GM19467 (cell line): ENCODE measurements around the gene NUAK2.

Experiments
- ATAC-seq: cut with Tn5 transposase; IDR thresholded peaks from one replicate; pipeline ENCODE4 v1.9.1; 2021; ENCODE audit warnings: mild to moderate bottlenecking, moderate library complexity; ENCODE audit not compliant: unreplicated experiment

The NUAK2 gene

DNA sequence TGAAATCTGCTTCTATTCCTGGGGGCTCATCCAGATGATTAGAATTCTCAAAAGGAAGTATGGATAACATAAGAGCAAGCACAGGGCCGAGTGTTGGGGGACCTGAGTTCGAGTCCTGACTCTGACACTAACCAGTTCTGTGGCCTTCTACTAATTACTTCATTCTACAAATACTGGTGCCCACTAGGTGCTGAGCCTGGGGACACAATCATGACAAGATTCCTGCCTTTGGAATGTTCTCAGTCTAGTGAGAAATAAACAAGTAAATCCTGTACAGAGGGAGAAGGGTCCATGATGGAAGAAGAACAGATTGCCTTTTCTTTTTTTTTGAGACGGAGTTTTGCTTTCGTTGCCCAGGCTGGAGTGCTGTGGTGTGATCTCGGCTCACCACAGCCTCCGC is 2.2 kb upstream of the NUAK2 start:
- ATAC-seq: no peak

GRCh38 chr1:205321959-205322283 is 376 bp upstream of the NUAK2 start:
- ATAC-seq: no peak

DNA sequence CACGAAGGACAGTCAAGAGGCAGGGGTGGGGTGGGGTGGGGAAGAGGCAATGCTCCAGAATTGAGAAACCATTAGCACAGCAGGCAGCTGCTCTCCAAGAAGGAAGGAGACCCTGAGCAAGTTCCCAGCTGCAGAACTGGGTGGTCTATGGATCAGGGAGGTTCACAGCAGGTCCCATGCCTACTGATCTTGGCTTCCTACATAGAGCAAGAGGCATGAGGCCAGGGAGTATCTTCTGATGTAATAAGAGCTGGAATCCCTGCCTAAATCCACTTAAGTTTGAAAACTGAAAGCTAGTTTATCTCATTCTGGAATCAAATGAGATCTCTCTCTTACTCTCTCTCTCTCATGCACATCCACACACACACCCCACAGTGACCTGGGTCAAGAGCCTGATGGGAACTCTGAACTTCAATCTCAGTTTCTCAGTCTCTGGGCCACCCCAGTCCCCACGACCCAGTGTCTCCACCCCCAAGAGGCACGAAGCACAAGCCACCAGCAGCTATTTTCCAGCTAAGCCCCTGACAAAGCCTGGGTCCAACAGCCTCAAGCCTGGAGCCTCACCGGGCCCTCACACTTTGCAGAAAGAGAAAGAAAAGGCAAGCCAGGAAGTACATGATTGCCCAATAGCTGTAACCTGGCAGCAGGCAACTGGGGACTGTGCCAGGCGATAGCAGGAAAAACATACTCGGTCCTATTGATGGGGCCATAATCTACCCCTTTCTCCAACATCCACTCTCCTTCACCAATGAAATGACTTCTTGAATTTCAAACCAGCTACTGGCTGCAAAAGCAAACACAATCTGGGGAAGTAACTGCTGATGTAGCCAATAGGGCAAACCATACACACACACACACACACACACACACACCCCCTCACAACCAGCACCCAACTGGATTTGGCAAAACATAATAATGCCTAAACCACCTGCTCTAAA is 2.2 kb downstream of the NUAK2 start:
- ATAC-seq: no peak

- no peak for ATAC-seq
Observed at GRCh38 chr1:205318231-205318991, 3.1 kb downstream of the NUAK2 start.

- ATAC-seq: no peak
Observed at GRCh38 chr1:205317311-205317917, 4.1 kb downstream of the NUAK2 start.

GRCh38 chr1:205316161-205316566 is 5.4 kb downstream of the NUAK2 start:
- no peak for ATAC-seq

DNA sequence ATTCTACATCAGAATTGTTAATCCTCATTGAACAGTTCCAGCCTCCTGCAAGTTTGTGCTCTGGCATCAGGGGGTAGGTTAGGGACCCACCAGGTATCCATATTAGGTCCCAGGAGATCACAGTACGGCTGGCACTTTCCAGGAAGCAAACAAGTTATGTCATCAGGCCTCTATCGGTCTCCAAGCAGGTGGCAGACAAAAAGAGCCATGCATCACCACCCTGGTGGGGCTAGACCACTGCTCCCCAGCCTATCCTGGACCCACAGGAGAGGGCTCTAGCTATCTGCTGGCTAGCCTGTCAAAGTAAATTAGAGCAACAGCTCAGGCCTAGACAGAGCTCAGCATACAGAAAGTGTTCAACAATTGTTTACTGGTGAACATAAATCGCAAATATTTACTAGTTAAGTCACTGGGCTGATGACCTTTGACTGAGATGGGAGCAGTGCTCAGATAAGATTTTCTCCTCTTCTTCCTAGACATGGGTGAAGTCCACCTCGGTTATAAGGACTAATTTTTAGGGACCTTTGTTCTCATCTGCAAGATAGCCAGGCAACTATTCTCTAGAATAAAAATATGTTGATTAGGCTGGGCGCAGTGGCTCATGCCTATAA is 6.4 kb downstream of the NUAK2 start:
- ATAC-seq: no peak

DNA sequence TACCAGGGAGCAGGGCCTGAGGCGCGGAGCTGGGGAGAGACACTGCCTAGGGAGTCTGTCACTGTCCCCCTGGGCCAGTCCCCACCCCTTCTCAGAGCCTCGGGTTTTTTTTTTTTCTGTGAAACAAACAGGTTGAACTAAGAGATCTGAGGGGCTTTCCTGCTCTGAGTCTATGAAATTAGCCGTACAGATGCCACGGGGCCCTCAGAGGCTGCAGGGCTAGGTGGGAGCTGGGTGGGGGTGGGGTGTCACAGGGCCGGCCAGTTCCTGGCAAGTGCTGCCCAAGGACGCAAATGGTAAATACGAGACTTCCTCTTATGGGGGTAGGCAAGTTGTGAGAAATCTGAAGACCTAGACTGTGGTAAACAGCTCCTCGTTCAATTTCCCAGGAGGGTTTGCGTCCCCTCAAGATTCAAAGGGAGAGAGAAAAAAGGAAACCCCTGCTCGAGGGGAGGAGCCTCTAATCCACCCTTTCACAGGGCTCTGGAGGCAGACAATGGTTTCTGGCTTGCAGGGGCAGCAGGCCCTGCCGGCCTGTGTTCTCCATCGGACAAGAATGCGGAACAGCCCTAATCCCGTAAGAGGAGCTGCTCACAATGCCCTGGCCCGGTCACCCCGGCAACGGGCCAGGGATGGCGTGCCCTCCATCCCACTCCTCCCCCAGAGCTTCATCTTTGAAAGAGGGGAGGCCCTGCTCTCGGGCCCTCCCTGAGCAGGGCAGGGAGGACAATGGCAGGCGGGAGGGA is 7.8 kb downstream of the NUAK2 start:
- no peak for ATAC-seq

GRCh38 chr1:205312866-205313562 is 8.5 kb downstream of the NUAK2 start:
- no peak for ATAC-seq

GRCh38 chr1:205310976-205311704 is 10.4 kb downstream of the NUAK2 start:
- no peak for ATAC-seq

GRCh38 chr1:205309741-205310140 is 11.8 kb downstream of the NUAK2 start:
- ATAC-seq: no peak

DNA sequence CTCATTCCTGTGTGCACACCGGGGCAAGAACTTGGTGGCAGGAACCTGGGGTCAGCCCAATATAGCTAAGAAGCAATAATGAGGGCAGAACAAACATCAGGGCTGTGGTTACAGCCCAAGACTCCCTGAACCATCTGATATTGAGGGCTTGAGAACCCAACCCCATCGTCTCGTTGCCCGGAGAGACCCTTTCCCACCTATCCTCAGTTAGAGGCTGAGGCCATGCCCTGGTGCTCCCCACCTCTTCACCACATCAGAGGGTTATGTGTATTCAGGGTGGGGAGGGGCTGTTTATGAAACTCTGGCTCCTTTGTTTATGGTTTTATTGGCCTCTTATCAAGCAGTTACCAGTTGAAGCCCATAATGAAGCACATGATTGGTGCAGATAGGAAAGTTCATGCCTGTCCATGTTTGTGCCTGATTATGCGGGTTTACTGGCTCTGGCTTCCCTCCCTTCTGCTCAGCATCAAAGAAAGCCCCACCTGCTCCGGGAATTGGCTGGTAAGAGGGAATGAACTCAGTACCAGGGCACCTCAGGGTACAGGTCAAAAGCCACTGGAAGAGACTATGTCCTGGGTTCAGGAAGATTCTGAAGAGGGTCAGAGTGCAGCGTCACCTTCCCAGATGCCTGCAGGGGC is 14.5 kb downstream of the NUAK2 start:
- ATAC-seq: no peak

GRCh38 chr1:205304695-205305070 is 16.9 kb downstream of the NUAK2 start:
- no peak for ATAC-seq

- no peak for ATAC-seq
Observed at GRCh38 chr1:205304046-205304694, 17.4 kb downstream of the NUAK2 start.

GRCh38 chr1:205303247-205303888 is 18.2 kb downstream of the NUAK2 start:
- ATAC-seq: no peak

DNA sequence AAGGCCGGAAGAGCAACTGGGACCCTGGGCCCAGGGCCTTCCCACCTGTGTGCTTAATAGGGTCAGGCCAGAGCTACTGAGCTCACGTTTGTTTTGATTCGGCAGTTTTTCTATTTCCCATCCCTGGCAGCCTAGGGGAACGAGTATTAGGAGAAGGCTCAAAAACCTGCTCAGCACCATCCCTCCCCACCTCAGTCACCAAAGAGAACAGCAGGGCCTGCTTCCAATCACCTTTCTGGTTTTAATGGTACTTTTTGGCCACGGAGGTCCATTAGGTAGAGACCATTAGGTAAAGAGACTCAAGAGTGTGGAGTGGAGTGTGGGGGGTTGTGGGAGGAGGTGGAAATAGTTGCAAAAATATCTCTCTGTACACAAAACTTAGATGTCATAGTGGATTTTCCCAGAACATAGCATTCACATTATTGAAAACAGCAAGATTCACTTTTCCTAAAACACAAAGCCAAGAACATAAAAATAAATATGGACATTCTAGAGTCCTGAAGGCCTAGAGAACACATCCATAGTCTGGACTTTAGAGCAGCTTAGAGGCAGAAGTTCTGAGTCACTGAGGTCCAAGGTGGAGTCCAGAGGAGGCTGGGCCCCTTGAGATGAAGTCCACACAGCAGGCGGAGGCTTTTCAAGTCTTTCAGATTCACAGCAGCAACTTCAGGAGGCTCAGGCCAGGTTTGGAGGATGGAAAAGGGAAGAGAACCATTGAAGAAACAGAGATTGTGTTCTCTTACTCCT is 19.5 kb downstream of the NUAK2 start:
- no peak for ATAC-seq

DNA sequence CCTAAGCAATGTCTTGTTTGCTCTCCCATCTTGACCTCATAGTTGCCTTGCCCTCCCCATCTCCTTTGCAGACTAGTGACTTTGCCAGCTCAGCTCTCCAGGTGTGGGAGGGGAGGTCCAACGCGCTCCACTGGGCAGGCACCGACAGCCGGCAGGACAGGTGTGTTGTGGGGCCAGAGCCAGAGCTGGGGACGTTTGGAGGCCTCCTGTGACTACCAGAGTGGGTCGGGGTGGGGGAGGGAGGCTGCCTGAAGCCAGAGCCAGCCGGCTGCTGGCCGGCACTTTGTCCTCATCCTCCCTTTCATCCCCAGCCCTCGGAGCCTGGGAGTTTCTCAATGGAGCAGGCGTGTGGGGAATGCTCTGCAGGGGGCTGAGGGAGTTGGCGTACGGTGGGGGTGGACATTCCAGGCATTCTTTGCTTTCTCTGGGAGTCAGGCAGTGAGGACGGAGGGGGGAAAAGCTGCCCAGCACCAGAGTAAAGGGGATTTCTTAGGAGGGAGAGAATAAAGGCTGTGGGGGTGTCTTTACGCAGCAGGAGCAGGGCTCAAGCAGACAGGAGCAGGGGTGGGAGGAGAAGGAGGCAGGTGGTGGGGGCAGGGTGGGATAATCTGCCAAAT is 20.2 kb downstream of the NUAK2 start:
- ATAC-seq: no peak
